ENCODE measurements around the gene CEP57. TPM values are rescaled to one million over a fixed set of nuclear protein-coding genes. Genes with fewer than 3 reads are reported as not detected.

The CEP57 gene
- polyA plus RNA-seq, 3 donors: 13.1 to 24.9 (median 14.9) TPM

GRCh38 chr11:95788921-95789505, 1.3 kb upstream of the CEP57 start:
- TF ChIP-seq CTCF (IDR thresholded peaks at IDR 0.05): no peak
- H3K79me2 ChIP-seq (ENCODE audit: insufficient read depth, low read length): peaks cover 86% of the 10 kb centered on the region
- WGBS (ENCODE audit: insufficient coverage): 0% methylated on average over 34 of the region's 34 CpGs
- H4K20me1 ChIP-seq (ENCODE audit: insufficient read depth, low read length): no peaks in the 10 kb centered on the region
- H3K27me3 ChIP-seq (ENCODE audit: control insufficient read depth in 2 of 2, insufficient read depth in 2 of 2, low read length in 2 of 2): no peaks in the 10 kb centered on the region
- peak overlapping the region; percentile 98 to 99 for H3K27ac ChIP-seq (ENCODE audit: low read depth in 1 of 2, low read length in 2 of 2)
- no peaks in the 10 kb centered on the region for H3K27me3 Mint-ChIP-seq (ENCODE audit: low read depth in 3 of 3)
- H3K4me1 ChIP-seq (ENCODE audit: control insufficient read depth in 1 of 2, insufficient read depth in 2 of 2, low read length in 2 of 2): peaks cover 16 to 28% of the 10 kb centered on the region in 2 donors
- H3K9me3 ChIP-seq (replicated peaks in 1 of 2; ENCODE audit: control insufficient read depth in 1 of 2, insufficient read depth in 1 of 2, low read length in 2 of 2): no peaks in the 10 kb centered on the region
- peak overlapping the region; percentile 59 to 97 (median 77) for H3K4me3 ChIP-seq (replicated peaks in 1 of 3; ENCODE audit: low read depth in 2 of 3, low read length in 3 of 3)
- peaks cover 29 to 41% of the 10 kb centered on the region in 2 donors for H3K36me3 ChIP-seq (replicated peaks in 1 of 2; ENCODE audit: control insufficient read depth in 1 of 2, insufficient read depth in 2 of 2, low read length in 2 of 2)
- peak overlapping the region; percentile 99 for H3K4me3 Mint-ChIP-seq
- H3K4me1 Mint-ChIP-seq: peaks cover 24% of the 10 kb centered on the region
- H3K27ac Mint-ChIP-seq: peak overlapping the region; percentile 100
- peaks cover 0 to 1% (median 0%) of the 10 kb centered on the region in 7 donors for H3K9me3 Mint-ChIP-seq
- intact Hi-C loops (cut with micrococcal nuclease): loop anchor here (2.0 to 10.0 kb wide), 3 partner anchors 554 to 817 kb away; partner anchors contain the start of genes CWC15 (in 2 of the 2), KDM4D (in 2 of the 2), JRKL (in 1 of the 2) and SESN3 (in 1 of the 2)
- H2AFZ ChIP-seq (ENCODE audit: insufficient read depth, low read depth, low read length, poor library complexity, severe bottlenecking): peak overlapping the region; percentile 99
- H3K9ac ChIP-seq (ENCODE audit: insufficient read depth, low read length, poor library complexity, severe bottlenecking): peak overlapping the region; percentile 95
- H3K4me2 ChIP-seq (replicated peaks; ENCODE audit: extremely low read depth, low read length, poor library complexity, severe bottlenecking): peak overlapping the region; percentile 94
- peaks cover 29 to 34% of the 10 kb centered on the region in 2 donors for H3K36me3 Mint-ChIP-seq
- DNase-seq: peak in 2 of 3 donors; percentile 5 to 18

GRCh38 chr11:95789506-95790122, 684 bp upstream of the CEP57 start, which contains the start of gene FAM76B:
Gene FAM76B, minus strand, starts transcription at chr11:95789782. Its CDS starts 304 bp downstream, at chr11:95789478.
- H3K79me2 ChIP-seq (ENCODE audit: insufficient read depth, low read length): peaks cover 88% of the 10 kb centered on the region
- peak within 1 kb of the TSS; percentile 100 for H3K27ac Mint-ChIP-seq
- under 1% methylated on average over 53 of the region's 62 CpGs for WGBS (ENCODE audit: insufficient coverage)
- peaks cover 27% of the 10 kb centered on the region for H3K4me1 Mint-ChIP-seq
- peaks cover 0 to 1% (median 0%) of the 10 kb centered on the region in 7 donors for H3K9me3 Mint-ChIP-seq
- peak within 1 kb of the TSS; percentile 59 to 97 (median 77) for H3K4me3 ChIP-seq (replicated peaks in 1 of 3; ENCODE audit: low read depth in 2 of 3, low read length in 3 of 3)
- no peaks in the 10 kb centered on the region for H3K9me3 ChIP-seq (replicated peaks in 1 of 2; ENCODE audit: control insufficient read depth in 1 of 2, insufficient read depth in 1 of 2, low read length in 2 of 2)
- H3K36me3 ChIP-seq (replicated peaks in 1 of 2; ENCODE audit: control insufficient read depth in 1 of 2, insufficient read depth in 2 of 2, low read length in 2 of 2): peaks cover 27 to 35% of the 10 kb centered on the region in 2 donors
- H3K4me3 Mint-ChIP-seq: peak within 1 kb of the TSS; percentile 99
- TF ChIP-seq CTCF (IDR thresholded peaks at IDR 0.05): no peak
- peak within 1 kb of the TSS; percentile 94 for H3K4me2 ChIP-seq (replicated peaks; ENCODE audit: extremely low read depth, low read length, poor library complexity, severe bottlenecking)
- H3K27me3 Mint-ChIP-seq (ENCODE audit: low read depth in 3 of 3): no peaks in the 10 kb centered on the region
- H2AFZ ChIP-seq (ENCODE audit: insufficient read depth, low read depth, low read length, poor library complexity, severe bottlenecking): peak within 1 kb of the TSS; percentile 99
- peaks cover 16 to 28% of the 10 kb centered on the region in 2 donors for H3K4me1 ChIP-seq (ENCODE audit: control insufficient read depth in 1 of 2, insufficient read depth in 2 of 2, low read length in 2 of 2)
- H4K20me1 ChIP-seq (ENCODE audit: insufficient read depth, low read length): no peaks in the 10 kb centered on the region
- peaks cover 26 to 28% of the 10 kb centered on the region in 2 donors for H3K36me3 Mint-ChIP-seq
- H3K9ac ChIP-seq (ENCODE audit: insufficient read depth, low read length, poor library complexity, severe bottlenecking): peak within 1 kb of the TSS; percentile 95
- DNase-seq: peak; percentile 98 to 99 (median 99)
- intact Hi-C loops (cut with micrococcal nuclease): loop anchor here (2.0 to 10.0 kb wide), 3 partner anchors 555 to 817 kb away; partner anchors contain the start of genes CWC15 (in 2 of the 2), KDM4D (in 2 of the 2), JRKL (in 1 of the 2) and SESN3 (in 1 of the 2)
- peak within 1 kb of the TSS; percentile 98 to 99 for H3K27ac ChIP-seq (ENCODE audit: low read depth in 1 of 2, low read length in 2 of 2)
- H3K27me3 ChIP-seq (ENCODE audit: control insufficient read depth in 2 of 2, insufficient read depth in 2 of 2, low read length in 2 of 2): no peaks in the 10 kb centered on the region

Measured in CD14-positive monocyte (primary cell).